H1 (cell line): ENCODE data around the gene ZBTB45. TPM values are rescaled to one million over a fixed set of nuclear protein-coding genes. Genes with fewer than 3 reads are reported as not detected.

ENCODE experiments used
- ASH2L ChIP-seq: fragments of 200-600, 300-600 bp; sonication (generic); IDR thresholded peaks from one replicate; pipeline ENCODE4 v1.7.1; 2017; ENCODE audit warnings: low read length
- ATF2 ChIP-seq: IDR thresholded peaks from 2 replicates; pipeline ENCODE4 v1.6.1; 2012; ENCODE audit warnings: low read length, inconsistent platforms
- ATF3 ChIP-seq: IDR thresholded peaks from 2 replicates; pipeline ENCODE4 v1.6.1; 2011; ENCODE audit warnings: low read depth, mild to moderate bottlenecking, low read length; ENCODE audit not compliant: insufficient read depth
- BACH1 ChIP-seq: IDR thresholded peaks from 2 replicates; pipeline ENCODE4 v1.6.1; 2012; ENCODE audit warnings: low read length, improper control_type of control experiment
- CBX8 ChIP-seq: fragments of 300-800, 300-1000 bp; sonication (generic); IDR thresholded peaks from 2 replicates; pipeline ENCODE4 v1.7.1; 2016; ENCODE audit warnings: low read depth, low read length, borderline replicate concordance
- CREB1 ChIP-seq: IDR thresholded peaks from 2 replicates; pipeline ENCODE4 v1.6.1; 2012; ENCODE audit warnings: inconsistent platforms
- E2F6 ChIP-seq: IDR thresholded peaks from 2 replicates; pipeline ENCODE4 v1.6.1; 2012; ENCODE audit warnings: inconsistent platforms
- EGR1 ChIP-seq: IDR thresholded peaks from 2 replicates; pipeline ENCODE4 v1.6.1; 2011; ENCODE audit warnings: low read depth, low read length, borderline replicate concordance
- EZH2 ChIP-seq: fragments of 200-600 bp; sonication (generic); IDR thresholded peaks from 2 replicates; pipeline ENCODE4 v1.7.1; 2012; ENCODE audit warnings: low read depth, mild to moderate bottlenecking, moderate library complexity, low read length, inconsistent platforms; ENCODE audit not compliant: severe bottlenecking
- MAX ChIP-seq: IDR thresholded peaks from 2 replicates; pipeline ENCODE4 v1.6.1; 2012; ENCODE audit warnings: inconsistent platforms
- POLR2A ChIP-seq, 2 experiments: IDR thresholded peaks; 1 replicate in 1 of 2; 2 replicates in 1 of 2; pipeline ENCODE4 v1.6.1; 2011; ENCODE audit warnings: low read depth in 2 of 2, low read length in 2 of 2, mild to moderate bottlenecking in 2 of 2; ENCODE audit errors: control extremely low read depth in 1 of 2
- POU5F1 ChIP-seq: IDR thresholded peaks from 2 replicates; pipeline ENCODE4 v1.6.1; 2011; ENCODE audit warnings: low read depth, mild to moderate bottlenecking, low read length, moderate library complexity
- RBBP5 ChIP-seq: IDR thresholded peaks from 2 replicates; pipeline ENCODE4 v1.7.1; 2012; ENCODE audit warnings: low read depth, mild to moderate bottlenecking, inconsistent platforms, low read length, moderate library complexity, borderline replicate concordance
- TAF1 ChIP-seq: IDR thresholded peaks from 2 replicates; pipeline ENCODE4 v1.6.1; 2011; ENCODE audit warnings: mild to moderate bottlenecking, low read depth, low read length
- TAF7 ChIP-seq: optimal IDR thresholded peaks from 2 replicates; pipeline ENCODE3; 2011; ENCODE audit warnings: low read depth, mild to moderate bottlenecking, inconsistent platforms, low read length, moderate library complexity, borderline replicate concordance
- TBP ChIP-seq: IDR thresholded peaks from 2 replicates; pipeline ENCODE4 v1.6.1; 2011; ENCODE audit warnings: low read depth, low read length, improper control_type of control experiment
- polyA plus RNA-seq, 7 experiments: library from polyadenylated mRNA; depleted of rRNA in 3 of 7; stranded (reverse) in 5 of 7; unstranded in 2 of 7; fragments of >200 nt in 5 of 7; fragments of 200-250 nt in 2 of 7; gene quantifications; 1 replicate in 5 of 7; 2 replicates in 1 of 7; 4 replicates in 1 of 7; pipeline versions ENCODE4 v1.2.1 to v1.2.3, GENCODE V29; 2011 to 2013; ENCODE audit warnings: missing spikeins in 2 of 7, mixed read lengths in 2 of 7
- total RNA-seq: library from RNA; stranded (reverse); fragmentation: NEBNext Ultra II Directional; extraction: Animal tissue kit (Norgen Biotek cat#: 25700); gene quantifications from 2 replicates; pipeline ENCODE4 v1.2.1, GENCODE V29; 2021

Gene ZBTB45
- total and polyA plus RNA-seq, 2 of the 8 experiments (the other 6 are each of a cell fraction or from before 2014, with no cell fraction given): 16.9 to 17.2 TPM

GRCh38 chr19:58543826-58544590, 24.4 kb upstream of the ZBTB45 start, which contains the start of gene TRIM28 (continued):
- TF ChIP-seq CBX8 (no peak), ATF3 (no peak), EGR1 (peak; percentile 43; the same call in 1 of the 2 replicates), RBBP5 (no peak), ATF2 (peak; percentile 57; the same call in 1 of the 2 replicates), ASH2L (peak; percentile 65), POU5F1 (no peak), POLR2A (IDR thresholded peaks at IDR 0.05; ENCODE audit: control extremely low read depth in 1 of 2, low read depth in 2 of 2, low read length in 2 of 2) (peak; percentile 93 to 95), EZH2 (no peak), TAF1 (peak; percentile 97), MAX (peak; percentile 59), TBP (peak; percentile 94), TAF7 (peak; percentile 98), CREB1 (peak; percentile 92), E2F6 (peak; percentile 30; the same call in 1 of the 2 replicates), BACH1 (peak; percentile 59)
